GM23338 (cell line): Measurements from ENCODE around the gene CDH4. TPM values are rescaled to one million over a fixed set of nuclear protein-coding genes. Genes with fewer than 3 reads are reported as not detected.

Source experiments
- ATAC-seq: fragments of 200-7000 bp; cut with Tn5 transposase; 3 replicates; pipeline ENCODE4 v1.9.1; 2020
- DNase-seq: peaks from one replicate; pipeline ENCODE4 v3.0.0-alpha.2; 2015; ENCODE audit warnings: low spot score
- H2AFZ ChIP-seq: fragments of 200-600 bp; sonication (generic); 2 replicates; pipeline ENCODE4 v1.8.0; 2016; ENCODE audit warnings: antibody characterized with exemption, mild to moderate bottlenecking, moderate library complexity
- H3F3A ChIP-seq: fragments of 200-600 bp; sonication (generic); replicated peaks from 2 replicates; pipeline ENCODE4 v1.8.0; 2017; ENCODE audit warnings: antibody characterized with exemption, mixed run types, low read depth
- H3K27ac ChIP-seq: fragments of 200-600 bp; sonication (generic); 2 replicates; pipeline ENCODE4 v1.6.1; 2016; ENCODE audit warnings: low read depth
- H3K27me3 ChIP-seq: fragments of 200-600 bp; sonication (generic); 2 replicates; pipeline ENCODE4 v1.8.0; 2016; ENCODE audit warnings: mild to moderate bottlenecking, mixed run types, moderate library complexity; ENCODE audit not compliant: insufficient read depth
- H3K36me3 ChIP-seq: fragments of 200-600 bp; sonication (generic); 2 replicates; pipeline ENCODE4 v1.8.0; 2016; ENCODE audit warnings: mild to moderate bottlenecking; ENCODE audit not compliant: insufficient read depth
- H3K4me1 ChIP-seq: fragments of 200-600 bp; sonication (generic); 2 replicates; pipeline ENCODE4 v1.8.0; 2016; ENCODE audit warnings: mild to moderate bottlenecking, moderate library complexity; ENCODE audit not compliant: insufficient read depth
- H3K4me2 ChIP-seq: fragments of 200-600 bp; sonication (generic); 2 replicates; pipeline ENCODE4 v1.7.1; 2017; ENCODE audit warnings: mixed run types
- H3K4me3 ChIP-seq: fragments of 200-600 bp; sonication (generic); 2 replicates; pipeline ENCODE4 v1.6.1; 2016; ENCODE audit warnings: mixed run types
- H3K79me2 ChIP-seq: fragments of 200-600 bp; sonication (generic); replicated peaks from 2 replicates; pipeline ENCODE4 v1.8.0; 2017; ENCODE audit warnings: mild to moderate bottlenecking; ENCODE audit not compliant: insufficient read depth
- H3K9me2 ChIP-seq: fragments of 200-600 bp; sonication (generic); 2 replicates; pipeline ENCODE4 v1.8.0; 2017; ENCODE audit not compliant: insufficient read depth
- H4K20me1 ChIP-seq: fragments of 200-600 bp; sonication (generic); replicated peaks from 2 replicates; pipeline ENCODE4 v1.8.0; 2017; ENCODE audit warnings: mild to moderate bottlenecking; ENCODE audit not compliant: insufficient read depth
- H3K27ac Mint-ChIP-seq: 2 replicates; pipeline ENCODE4 v1.8.0; 2020; ENCODE audit warnings: inconsistent platforms, mild to moderate bottlenecking, moderate library complexity, mixed read lengths
- H3K27me3 Mint-ChIP-seq: 3 replicates; pipeline ENCODE4 v1.8.0; 2022; ENCODE audit warnings: low read depth, mild to moderate bottlenecking, moderate library complexity, mixed read lengths, inconsistent platforms; ENCODE audit not compliant: insufficient read depth, poor library complexity
- H3K36me3 Mint-ChIP-seq: 3 replicates; pipeline ENCODE4 v1.8.0; 2021; ENCODE audit warnings: low read depth, mild to moderate bottlenecking, inconsistent platforms, moderate library complexity, mixed read lengths
- H3K4me1 Mint-ChIP-seq: 3 replicates; pipeline ENCODE4 v1.8.0; 2020; ENCODE audit warnings: mild to moderate bottlenecking, inconsistent platforms, mixed read lengths
- H3K4me3 Mint-ChIP-seq: 3 replicates; pipeline ENCODE4 v1.8.0; 2021; ENCODE audit warnings: moderate library complexity, mild to moderate bottlenecking, inconsistent platforms, mixed read lengths
- H3K9me3 Mint-ChIP-seq: 3 replicates; pipeline ENCODE4 v1.8.0; 2020; ENCODE audit warnings: moderate library complexity, mild to moderate bottlenecking, inconsistent platforms, mixed read lengths
- CREB1 ChIP-seq: fragments of 250-450 bp; sonication (Bioruptor Pico); IDR thresholded peaks from 2 replicates; pipeline ENCODE4 v1.5.0; 2020; ENCODE audit warnings: low read depth, mild to moderate bottlenecking, moderate library complexity
- EZH2 ChIP-seq: fragments of 200-600 bp; sonication (generic); IDR thresholded peaks from one replicate; pipeline ENCODE4 v1.8.0; 2017; ENCODE audit warnings: antibody characterized with exemption, mild to moderate bottlenecking, low read depth; ENCODE audit not compliant: unreplicated experiment
- EZH2phosphoT487 ChIP-seq: fragments of 200-600 bp; sonication (generic); IDR thresholded peaks from one replicate; pipeline ENCODE4 v1.8.1; 2018; ENCODE audit warnings: antibody characterized with exemption; ENCODE audit not compliant: unreplicated experiment
- JUNB ChIP-seq: IDR thresholded peaks from one replicate; pipeline ENCODE4 v1.6.1; 2016; ENCODE audit warnings: antibody characterized with exemption; ENCODE audit not compliant: unreplicated experiment
- NANOG ChIP-seq: IDR thresholded peaks from 2 replicates; pipeline ENCODE4 v1.6.1; 2016; ENCODE audit warnings: antibody characterized with exemption, borderline replicate concordance
- POLR2AphosphoS5 ChIP-seq: IDR thresholded peaks from 2 replicates; pipeline ENCODE4 v1.6.1; 2016; ENCODE audit warnings: antibody characterized with exemption, low read depth
- STAT1 ChIP-seq: IDR thresholded peaks from one replicate; pipeline ENCODE4 v1.6.1; 2016; ENCODE audit warnings: antibody characterized with exemption; ENCODE audit not compliant: unreplicated experiment
- ZNF114 ChIP-seq: fragments of 250-450 bp; sonication (Bioruptor Pico); IDR thresholded peaks from 2 replicates; pipeline ENCODE4 v1.5.0; 2020; ENCODE audit warnings: mild to moderate bottlenecking, moderate library complexity
- ZNF331 ChIP-seq: fragments of 250-450 bp; sonication (Bioruptor Pico); IDR thresholded peaks from 2 replicates; pipeline ENCODE4 v1.5.0; 2020; ENCODE audit warnings: low read depth, mild to moderate bottlenecking, moderate library complexity
- polyA plus RNA-seq: library from polyadenylated mRNA; unstranded; fragments of >200 nt; fragmentation: Nextera tagmentation; extraction: Ambion mirVana; gene quantifications from 2 replicates; pipeline ENCODE4 v1.2.1, GENCODE V29; 2016
- total RNA-seq: library from RNA; depleted of rRNA; stranded (reverse); fragments of >200 nt; shearing (Covaris generic); gene quantifications from 2 replicates; pipeline ENCODE4 v1.2.3, GENCODE V29; 2014
- TF ChIP-seq, protein P1 (sequence below): IDR thresholded peaks from 2 replicates; pipeline ENCODE4 v1.6.1; 2016; ENCODE audit warnings: antibody characterized with exemption
- TF ChIP-seq, protein P2 (sequence below), 2 experiments: fragments of 200-600 bp in 1 of 2; sonication (generic) in 1 of 2; conservative IDR thresholded peaks; 2 replicates each; pipeline versions ENCODE4 v1.5.1 to v1.6.1; 2016 to 2017; ENCODE audit warnings: antibody characterized with exemption in 2 of 2, low read depth in 2 of 2, mild to moderate bottlenecking in 2 of 2, moderate library complexity in 1 of 2
- TF ChIP-seq, protein P3 (sequence below): IDR thresholded peaks from one replicate; pipeline ENCODE4 v1.6.1; 2018; ENCODE audit warnings: antibody characterized with exemption; ENCODE audit not compliant: unreplicated experiment
- TF ChIP-seq, protein P4 (sequence below): fragments of 250-450 bp; sonication (Bioruptor Pico); IDR thresholded peaks from 2 replicates; pipeline ENCODE4 v1.5.0; 2020; ENCODE audit warnings: mild to moderate bottlenecking, moderate library complexity

Gene CDH4
- total and polyA plus RNA-seq, 2 experiments from 2014 or later: 1.2 to 4.2 TPM

DNA sequence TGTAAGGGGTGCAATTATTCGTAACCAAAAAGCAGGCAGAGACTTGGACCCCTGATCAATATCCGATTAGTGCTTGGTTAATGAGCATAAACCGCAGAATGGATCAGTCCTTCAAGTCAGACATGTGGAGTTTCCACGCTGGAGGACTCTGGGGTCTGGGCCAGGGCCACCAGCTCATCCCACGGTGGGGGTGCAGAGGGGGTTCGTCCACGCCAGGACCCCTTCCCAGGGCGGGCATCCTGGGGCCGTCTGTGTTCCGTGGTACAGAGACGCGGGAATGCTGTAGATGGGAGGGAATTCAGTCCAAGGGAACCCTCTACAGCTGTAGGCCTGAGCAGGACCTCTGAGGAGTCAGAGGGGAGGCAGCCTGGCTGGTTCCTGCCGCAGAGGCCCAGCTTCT lies 615.9 kb downstream of the CDH4 start:
- Mint-ChIP-seq H3K4me3 (no peak overlapping the region), H3K27ac (no peak overlapping the region), H3K9me3 (peaks cover 17% of the 10 kb centered on the region), H3K4me1 (no peaks in the 10 kb centered on the region), H3K27me3 (peaks cover 4% of the 10 kb centered on the region), H3K36me3 (no peaks in the 10 kb centered on the region; the same call in 2 of the 3 replicates)
- H3K27me3 ChIP-seq: no peaks in the 10 kb centered on the region
- ATAC-seq: no peak
- no peaks in the 10 kb centered on the region for H3F3A ChIP-seq
- H4K20me1 ChIP-seq: no peaks in the 10 kb centered on the region
- no peak overlapping the region for H3K4me3 ChIP-seq
- no peak for DNase-seq
- no peaks in the 10 kb centered on the region for H3K36me3 ChIP-seq
- H3K79me2 ChIP-seq: no peaks in the 10 kb centered on the region
- no peak overlapping the region for H2AFZ ChIP-seq
- no peak overlapping the region for H3K4me2 ChIP-seq
- TF ChIP-seq CREB1: no peak
- TF ChIP-seq NANOG: no peak
- TF ChIP-seq, protein P1, sequence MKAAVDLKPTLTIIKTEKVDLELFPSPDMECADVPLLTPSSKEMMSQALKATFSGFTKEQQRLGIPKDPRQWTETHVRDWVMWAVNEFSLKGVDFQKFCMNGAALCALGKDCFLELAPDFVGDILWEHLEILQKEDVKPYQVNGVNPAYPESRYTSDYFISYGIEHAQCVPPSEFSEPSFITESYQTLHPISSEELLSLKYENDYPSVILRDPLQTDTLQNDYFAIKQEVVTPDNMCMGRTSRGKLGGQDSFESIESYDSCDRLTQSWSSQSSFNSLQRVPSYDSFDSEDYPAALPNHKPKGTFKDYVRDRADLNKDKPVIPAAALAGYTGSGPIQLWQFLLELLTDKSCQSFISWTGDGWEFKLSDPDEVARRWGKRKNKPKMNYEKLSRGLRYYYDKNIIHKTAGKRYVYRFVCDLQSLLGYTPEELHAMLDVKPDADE: no peak
- no peak for TF ChIP-seq POLR2AphosphoS5
- no peak for TF ChIP-seq ZNF114 (CRISPR knock-in tag)
- no peak for TF ChIP-seq EZH2
- no peak for TF ChIP-seq STAT1
- TF ChIP-seq JUNB: no peak
- TF ChIP-seq, protein P2, sequence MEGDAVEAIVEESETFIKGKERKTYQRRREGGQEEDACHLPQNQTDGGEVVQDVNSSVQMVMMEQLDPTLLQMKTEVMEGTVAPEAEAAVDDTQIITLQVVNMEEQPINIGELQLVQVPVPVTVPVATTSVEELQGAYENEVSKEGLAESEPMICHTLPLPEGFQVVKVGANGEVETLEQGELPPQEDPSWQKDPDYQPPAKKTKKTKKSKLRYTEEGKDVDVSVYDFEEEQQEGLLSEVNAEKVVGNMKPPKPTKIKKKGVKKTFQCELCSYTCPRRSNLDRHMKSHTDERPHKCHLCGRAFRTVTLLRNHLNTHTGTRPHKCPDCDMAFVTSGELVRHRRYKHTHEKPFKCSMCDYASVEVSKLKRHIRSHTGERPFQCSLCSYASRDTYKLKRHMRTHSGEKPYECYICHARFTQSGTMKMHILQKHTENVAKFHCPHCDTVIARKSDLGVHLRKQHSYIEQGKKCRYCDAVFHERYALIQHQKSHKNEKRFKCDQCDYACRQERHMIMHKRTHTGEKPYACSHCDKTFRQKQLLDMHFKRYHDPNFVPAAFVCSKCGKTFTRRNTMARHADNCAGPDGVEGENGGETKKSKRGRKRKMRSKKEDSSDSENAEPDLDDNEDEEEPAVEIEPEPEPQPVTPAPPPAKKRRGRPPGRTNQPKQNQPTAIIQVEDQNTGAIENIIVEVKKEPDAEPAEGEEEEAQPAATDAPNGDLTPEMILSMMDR (conservative IDR thresholded peaks at IDR 0.05; ENCODE audit: low read depth in 2 of 2): no peak
- TF ChIP-seq, protein P3, sequence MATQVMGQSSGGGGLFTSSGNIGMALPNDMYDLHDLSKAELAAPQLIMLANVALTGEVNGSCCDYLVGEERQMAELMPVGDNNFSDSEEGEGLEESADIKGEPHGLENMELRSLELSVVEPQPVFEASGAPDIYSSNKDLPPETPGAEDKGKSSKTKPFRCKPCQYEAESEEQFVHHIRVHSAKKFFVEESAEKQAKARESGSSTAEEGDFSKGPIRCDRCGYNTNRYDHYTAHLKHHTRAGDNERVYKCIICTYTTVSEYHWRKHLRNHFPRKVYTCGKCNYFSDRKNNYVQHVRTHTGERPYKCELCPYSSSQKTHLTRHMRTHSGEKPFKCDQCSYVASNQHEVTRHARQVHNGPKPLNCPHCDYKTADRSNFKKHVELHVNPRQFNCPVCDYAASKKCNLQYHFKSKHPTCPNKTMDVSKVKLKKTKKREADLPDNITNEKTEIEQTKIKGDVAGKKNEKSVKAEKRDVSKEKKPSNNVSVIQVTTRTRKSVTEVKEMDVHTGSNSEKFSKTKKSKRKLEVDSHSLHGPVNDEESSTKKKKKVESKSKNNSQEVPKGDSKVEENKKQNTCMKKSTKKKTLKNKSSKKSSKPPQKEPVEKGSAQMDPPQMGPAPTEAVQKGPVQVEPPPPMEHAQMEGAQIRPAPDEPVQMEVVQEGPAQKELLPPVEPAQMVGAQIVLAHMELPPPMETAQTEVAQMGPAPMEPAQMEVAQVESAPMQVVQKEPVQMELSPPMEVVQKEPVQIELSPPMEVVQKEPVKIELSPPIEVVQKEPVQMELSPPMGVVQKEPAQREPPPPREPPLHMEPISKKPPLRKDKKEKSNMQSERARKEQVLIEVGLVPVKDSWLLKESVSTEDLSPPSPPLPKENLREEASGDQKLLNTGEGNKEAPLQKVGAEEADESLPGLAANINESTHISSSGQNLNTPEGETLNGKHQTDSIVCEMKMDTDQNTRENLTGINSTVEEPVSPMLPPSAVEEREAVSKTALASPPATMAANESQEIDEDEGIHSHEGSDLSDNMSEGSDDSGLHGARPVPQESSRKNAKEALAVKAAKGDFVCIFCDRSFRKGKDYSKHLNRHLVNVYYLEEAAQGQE: no peak
- no peak for TF ChIP-seq ZNF331 (CRISPR knock-in tag)
- TF ChIP-seq EZH2phosphoT487: no peak
- TF ChIP-seq, protein P4, sequence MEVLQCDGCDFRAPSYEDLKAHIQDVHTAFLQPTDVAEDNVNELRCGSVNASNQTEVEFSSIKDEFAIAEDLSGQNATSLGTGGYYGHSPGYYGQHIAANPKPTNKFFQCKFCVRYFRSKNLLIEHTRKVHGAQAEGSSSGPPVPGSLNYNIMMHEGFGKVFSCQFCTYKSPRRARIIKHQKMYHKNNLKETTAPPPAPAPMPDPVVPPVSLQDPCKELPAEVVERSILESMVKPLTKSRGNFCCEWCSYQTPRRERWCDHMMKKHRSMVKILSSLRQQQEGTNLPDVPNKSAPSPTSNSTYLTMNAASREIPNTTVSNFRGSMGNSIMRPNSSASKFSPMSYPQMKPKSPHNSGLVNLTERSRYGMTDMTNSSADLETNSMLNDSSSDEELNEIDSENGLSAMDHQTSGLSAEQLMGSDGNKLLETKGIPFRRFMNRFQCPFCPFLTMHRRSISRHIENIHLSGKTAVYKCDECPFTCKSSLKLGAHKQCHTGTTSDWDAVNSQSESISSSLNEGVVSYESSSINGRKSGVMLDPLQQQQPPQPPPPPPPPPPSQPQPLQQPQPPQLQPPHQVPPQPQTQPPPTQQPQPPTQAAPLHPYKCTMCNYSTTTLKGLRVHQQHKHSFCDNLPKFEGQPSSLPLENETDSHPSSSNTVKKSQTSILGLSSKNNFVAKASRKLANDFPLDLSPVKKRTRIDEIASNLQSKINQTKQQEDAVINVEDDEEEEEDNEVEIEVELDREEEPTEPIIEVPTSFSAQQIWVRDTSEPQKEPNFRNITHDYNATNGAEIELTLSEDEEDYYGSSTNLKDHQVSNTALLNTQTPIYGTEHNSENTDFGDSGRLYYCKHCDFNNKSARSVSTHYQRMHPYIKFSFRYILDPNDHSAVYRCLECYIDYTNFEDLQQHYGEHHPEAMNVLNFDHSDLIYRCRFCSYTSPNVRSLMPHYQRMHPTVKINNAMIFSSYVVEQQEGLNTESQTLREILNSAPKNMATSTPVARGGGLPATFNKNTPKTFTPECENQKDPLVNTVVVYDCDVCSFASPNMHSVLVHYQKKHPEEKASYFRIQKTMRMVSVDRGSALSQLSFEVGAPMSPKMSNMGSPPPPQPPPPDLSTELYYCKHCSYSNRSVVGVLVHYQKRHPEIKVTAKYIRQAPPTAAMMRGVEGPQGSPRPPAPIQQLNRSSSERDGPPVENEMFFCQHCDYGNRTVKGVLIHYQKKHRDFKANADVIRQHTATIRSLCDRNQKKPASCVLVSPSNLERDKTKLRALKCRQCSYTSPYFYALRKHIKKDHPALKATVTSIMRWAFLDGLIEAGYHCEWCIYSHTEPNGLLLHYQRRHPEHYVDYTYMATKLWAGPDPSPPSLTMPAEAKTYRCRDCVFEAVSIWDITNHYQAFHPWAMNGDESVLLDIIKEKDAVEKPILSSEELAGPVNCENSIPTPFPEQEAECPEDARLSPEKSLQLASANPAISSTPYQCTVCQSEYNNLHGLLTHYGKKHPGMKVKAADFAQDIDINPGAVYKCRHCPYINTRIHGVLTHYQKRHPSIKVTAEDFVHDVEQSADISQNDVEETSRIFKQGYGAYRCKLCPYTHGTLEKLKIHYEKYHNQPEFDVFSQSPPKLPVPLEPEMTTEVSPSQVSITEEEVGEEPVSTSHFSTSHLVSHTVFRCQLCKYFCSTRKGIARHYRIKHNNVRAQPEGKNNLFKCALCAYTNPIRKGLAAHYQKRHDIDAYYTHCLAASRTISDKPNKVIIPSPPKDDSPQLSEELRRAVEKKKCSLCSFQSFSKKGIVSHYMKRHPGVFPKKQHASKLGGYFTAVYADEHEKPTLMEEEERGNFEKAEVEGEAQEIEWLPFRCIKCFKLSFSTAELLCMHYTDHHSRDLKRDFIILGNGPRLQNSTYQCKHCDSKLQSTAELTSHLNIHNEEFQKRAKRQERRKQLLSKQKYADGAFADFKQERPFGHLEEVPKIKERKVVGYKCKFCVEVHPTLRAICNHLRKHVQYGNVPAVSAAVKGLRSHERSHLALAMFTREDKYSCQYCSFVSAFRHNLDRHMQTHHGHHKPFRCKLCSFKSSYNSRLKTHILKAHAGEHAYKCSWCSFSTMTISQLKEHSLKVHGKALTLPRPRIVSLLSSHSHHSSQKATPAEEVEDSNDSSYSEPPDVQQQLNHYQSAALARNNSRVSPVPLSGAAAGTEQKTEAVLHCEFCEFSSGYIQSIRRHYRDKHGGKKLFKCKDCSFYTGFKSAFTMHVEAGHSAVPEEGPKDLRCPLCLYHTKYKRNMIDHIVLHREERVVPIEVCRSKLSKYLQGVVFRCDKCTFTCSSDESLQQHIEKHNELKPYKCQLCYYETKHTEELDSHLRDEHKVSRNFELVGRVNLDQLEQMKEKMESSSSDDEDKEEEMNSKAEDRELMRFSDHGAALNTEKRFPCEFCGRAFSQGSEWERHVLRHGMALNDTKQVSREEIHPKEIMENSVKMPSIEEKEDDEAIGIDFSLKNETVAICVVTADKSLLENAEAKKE (CRISPR knock-in tag): no peak
- no peak overlapping the region for H3K27ac ChIP-seq
- H3K9me2 ChIP-seq: no peaks in the 10 kb centered on the region
- H3K4me1 ChIP-seq: no peaks in the 10 kb centered on the region
